Natural killer cell (primary cell): ENCODE data around the gene USP14. TPM values are rescaled to one million over a fixed set of nuclear protein-coding genes. Genes with fewer than 3 reads are reported as not detected.

Experiments used
- ATAC-seq, 3 donors: fragments of 150-1000 bp in 2 of 3; fragments of 200-7000 bp in 1 of 3; cut with Tn5 transposase; 1 replicate in 1 of 3; 2 replicates in 2 of 3; pipeline ENCODE4 v1.10.0; 2021; ENCODE audit warnings: mild to moderate bottlenecking in 2 of 3, moderate library complexity in 2 of 3
- DNase-seq, 2 donors: peaks; one replicate each; pipeline versions ENCODE4 v3.0.0 to v3.0.0-alpha.2; 2013 to 2021; ENCODE audit warnings: mixed read lengths in 1 of 2
- H3K27ac ChIP-seq: one replicate; pipeline ENCODE4 v1.5.1; 2013; ENCODE audit warnings: mild to moderate bottlenecking, low read length
- H3K27me3 ChIP-seq: one replicate; pipeline ENCODE4 v1.6.1; 2013; ENCODE audit warnings: low read length; ENCODE audit not compliant: control insufficient read depth, insufficient read depth
- H3K36me3 ChIP-seq: one replicate; pipeline ENCODE4 v1.6.1; 2013; ENCODE audit warnings: low read length; ENCODE audit not compliant: control insufficient read depth, insufficient read depth
- H3K4me1 ChIP-seq: one replicate; pipeline ENCODE4 v1.6.1; 2013; ENCODE audit warnings: low read length; ENCODE audit not compliant: control insufficient read depth, insufficient read depth
- H3K4me3 ChIP-seq: one replicate; pipeline ENCODE4 v1.5.1; 2013; ENCODE audit warnings: low read length
- H3K9me3 ChIP-seq: one replicate; pipeline ENCODE4 v1.6.1; 2013; ENCODE audit warnings: low read length; ENCODE audit not compliant: control insufficient read depth, insufficient read depth
- H3K27ac Mint-ChIP-seq, 2 donors: one replicate each; pipeline ENCODE4 v1.8.0; 2022; ENCODE audit warnings: mild to moderate bottlenecking in 2 of 2, mixed read lengths in 2 of 2, moderate library complexity in 1 of 2
- H3K27me3 Mint-ChIP-seq, 2 donors: one replicate each; pipeline ENCODE4 v1.8.0; 2022; ENCODE audit warnings: low read depth in 2 of 2, mixed read lengths in 2 of 2
- H3K36me3 Mint-ChIP-seq: one replicate; pipeline ENCODE4 v1.8.0; 2022; ENCODE audit warnings: mixed read lengths
- H3K4me1 Mint-ChIP-seq, 2 donors: one replicate each; pipeline ENCODE4 v1.8.0; 2022; ENCODE audit warnings: mixed read lengths in 2 of 2
- H3K4me3 Mint-ChIP-seq: one replicate; pipeline ENCODE4 v1.8.0; 2022; ENCODE audit warnings: mild to moderate bottlenecking, moderate library complexity, mixed read lengths
- H3K9me3 Mint-ChIP-seq, 2 donors: one replicate each; pipeline ENCODE4 v1.8.0; 2022; ENCODE audit warnings: mixed read lengths in 2 of 2
- CTCF ChIP-seq: fragments of 200-600 bp; IDR thresholded peaks from one replicate; pipeline ENCODE4 v1.8.0; 2022; ENCODE audit warnings: antibody characterized with exemption
- WGBS: methylation state at CpG from one replicate; pipeline ENCODE4 v1.1.7; 2013; ENCODE audit warnings: missing lambda C conversion rate; ENCODE audit not compliant: insufficient coverage; 5-methylcytosine and 5-hydroxymethylcytosine counted together
- intact Hi-C: fragments of 100-400 bp; cut with micrococcal nuclease; formaldehyde crosslinking; loops from one replicate; pipeline ENCODE4 v1.14.2; 2022
- total RNA-seq, 4 donors: library from RNA; stranded (reverse); fragments of 120-200 nt in 1 of 4; gene quantifications; one replicate each; pipeline versions ENCODE4 v1.2.3 to v1.2.4, GENCODE V29; 2013 to 2022

The USP14 gene
- total RNA-seq, 3 donors from 2014 or later (not counting 1 experiment from before 2014, with no cell fraction given), result 48.4 to 56.8 (median 50.8) TPM

- DNase-seq (no peak), ATAC-seq (no peak)
- no peak overlapping the region for H3K4me3 ChIP-seq
- TF ChIP-seq CTCF, result no peak
- no CpG with 5 or more reads among the region's 1 CpG for WGBS
- no peaks in the 10 kb centered on the region for H3K36me3 Mint-ChIP-seq
- intact Hi-C loops, result no loop called here
- no peak overlapping the region for H3K4me3 Mint-ChIP-seq
- no peaks in the 10 kb centered on the region for H3K9me3 Mint-ChIP-seq
- H3K36me3 ChIP-seq, result peaks cover 2% of the 10 kb centered on the region
- no peaks in the 10 kb centered on the region for H3K4me1 Mint-ChIP-seq
- no peaks in the 10 kb centered on the region for H3K9me3 ChIP-seq
- H3K27me3 Mint-ChIP-seq, result no peaks in the 10 kb centered on the region
- no peak overlapping the region for H3K27ac ChIP-seq
- H3K4me1 ChIP-seq, result no peaks in the 10 kb centered on the region
- no peak overlapping the region for H3K27ac Mint-ChIP-seq
- no peaks in the 10 kb centered on the region for H3K27me3 ChIP-seq
Observed at GRCh38 chr18:231563-231962, 73.2 kb downstream of the USP14 start.

DNA sequence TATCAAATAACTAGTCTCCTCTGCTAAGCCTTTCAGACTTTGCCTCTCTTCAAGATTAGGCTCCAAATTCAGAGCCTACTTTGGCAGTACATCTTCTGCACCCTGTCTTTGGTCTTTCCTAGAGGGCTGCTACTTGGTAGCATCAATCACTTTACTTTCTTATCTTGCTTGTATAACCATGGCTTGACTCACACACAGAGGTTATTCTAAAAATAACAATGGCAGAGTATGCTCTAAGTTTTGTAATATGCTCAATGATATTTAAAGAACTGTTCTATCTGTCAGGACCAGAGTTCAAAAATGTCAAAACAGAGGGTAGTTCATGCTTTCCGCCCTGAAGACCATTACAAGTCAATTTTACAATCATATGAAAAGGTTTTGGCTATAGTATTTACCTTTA is 81.8 kb downstream of the USP14 start:
- TF ChIP-seq CTCF, result no peak
- H3K9me3 ChIP-seq, result no peaks in the 10 kb centered on the region

GRCh38 chr18:245282-245847 is 87.0 kb downstream of the USP14 start:
- no peaks in the 10 kb centered on the region for H3K4me1 ChIP-seq
- Mint-ChIP-seq H3K9me3 (no peaks in the 10 kb centered on the region), H3K4me3 (no peak overlapping the region), H3K36me3 (peaks cover 28% of the 10 kb centered on the region), H3K4me1 (no peaks in the 10 kb centered on the region), H3K27ac (no peak overlapping the region), H3K27me3 (no peaks in the 10 kb centered on the region)
- WGBS, result 100% methylated on average over 2 of the region's 2 CpGs
- no peak overlapping the region for H3K4me3 ChIP-seq
- H3K27ac ChIP-seq, result no peak overlapping the region
- no peaks in the 10 kb centered on the region for H3K9me3 ChIP-seq
- DNase-seq (no peak), ATAC-seq (no peak)
- H3K36me3 ChIP-seq, result peaks cover 60% of the 10 kb centered on the region
- H3K27me3 ChIP-seq, result no peaks in the 10 kb centered on the region
- intact Hi-C loops, result no loop called here
- TF ChIP-seq CTCF, result no peak

More for the DNA sequence above, 81.8 kb downstream of the USP14 start:
- no peaks in the 10 kb centered on the region for H3K9me3 Mint-ChIP-seq
- no peak overlapping the region for H3K4me3 Mint-ChIP-seq
- ATAC-seq (no peak), DNase-seq (no peak)
- Histone ChIP-seq H3K27me3 (no peaks in the 10 kb centered on the region), H3K4me1 (no peaks in the 10 kb centered on the region), H3K27ac (no peak overlapping the region), H3K4me3 (no peak overlapping the region), H3K36me3 (peaks cover 36% of the 10 kb centered on the region)
- intact Hi-C loops, result no loop called here
- H3K27ac Mint-ChIP-seq, result no peak overlapping the region
- H3K27me3 Mint-ChIP-seq, result no peaks in the 10 kb centered on the region
- WGBS, result 100% methylated on average over 1 of the region's 1 CpG
- H3K4me1 Mint-ChIP-seq, result no peaks in the 10 kb centered on the region
- H3K36me3 Mint-ChIP-seq, result peaks cover 18% of the 10 kb centered on the region

GRCh38 chr18:248053-248452 is 89.7 kb downstream of the USP14 start:
- Mint-ChIP-seq H3K4me3 (no peak overlapping the region), H3K4me1 (no peaks in the 10 kb centered on the region), H3K36me3 (peaks cover 48% of the 10 kb centered on the region), H3K27ac (no peak overlapping the region), H3K9me3 (no peaks in the 10 kb centered on the region), H3K27me3 (no peaks in the 10 kb centered on the region)
- intact Hi-C loops, result no loop called here
- no peaks in the 10 kb centered on the region for H3K4me1 ChIP-seq
- H3K27ac ChIP-seq, result no peak overlapping the region
- ATAC-seq (no peak), DNase-seq (no peak)
- 94% methylated on average over 4 of the region's 4 CpGs for WGBS
- H3K36me3 ChIP-seq, result peaks cover 64% of the 10 kb centered on the region
- H3K4me3 ChIP-seq, result no peak overlapping the region
- TF ChIP-seq CTCF, result no peak
- H3K27me3 ChIP-seq, result no peaks in the 10 kb centered on the region
- H3K9me3 ChIP-seq, result no peaks in the 10 kb centered on the region
